Stomach smooth muscle (tissue), 2 donors: Measurements from ENCODE around the gene CPN2.
A peak's percentile ranks its signal among the peaks of the same experiment; 100 is the strongest.

ENCODE experiments used
- H3K27ac ChIP-seq: one replicate; pipeline ENCODE4 v1.7.0; 2013; ENCODE audit warnings: mild to moderate bottlenecking, low read length, inconsistent platforms
- H3K27me3 ChIP-seq, 2 donors: one replicate each; pipeline ENCODE4 v1.7.0; 2013; ENCODE audit warnings: low read length in 2 of 2; ENCODE audit not compliant: insufficient read depth in 2 of 2, control insufficient read depth in 1 of 2
- H3K36me3 ChIP-seq, 2 donors: one replicate each; pipeline ENCODE4 v1.7.0; 2013; ENCODE audit warnings: low read length in 2 of 2; ENCODE audit not compliant: control insufficient read depth in 2 of 2, insufficient read depth in 2 of 2
- H3K4me1 ChIP-seq: one replicate; pipeline ENCODE4 v1.7.0; 2013; ENCODE audit warnings: low read length; ENCODE audit not compliant: control insufficient read depth, insufficient read depth
- H3K4me3 ChIP-seq, 2 donors: one replicate each; pipeline ENCODE4 v1.7.0; 2013; ENCODE audit warnings: low read length in 2 of 2
- H3K9ac ChIP-seq, 2 donors: one replicate each; pipeline ENCODE4 v1.7.0; 2013; ENCODE audit warnings: low read length in 2 of 2, mild to moderate bottlenecking in 1 of 2
- H3K9me3 ChIP-seq, 2 donors: one replicate each; pipeline ENCODE4 v1.7.0; 2013; ENCODE audit warnings: low read length in 2 of 2; ENCODE audit not compliant: control insufficient read depth in 2 of 2
- donor health status: healthy.
- donor health status: Pancreatic carcinoma.

The CPN2 gene

DNA sequence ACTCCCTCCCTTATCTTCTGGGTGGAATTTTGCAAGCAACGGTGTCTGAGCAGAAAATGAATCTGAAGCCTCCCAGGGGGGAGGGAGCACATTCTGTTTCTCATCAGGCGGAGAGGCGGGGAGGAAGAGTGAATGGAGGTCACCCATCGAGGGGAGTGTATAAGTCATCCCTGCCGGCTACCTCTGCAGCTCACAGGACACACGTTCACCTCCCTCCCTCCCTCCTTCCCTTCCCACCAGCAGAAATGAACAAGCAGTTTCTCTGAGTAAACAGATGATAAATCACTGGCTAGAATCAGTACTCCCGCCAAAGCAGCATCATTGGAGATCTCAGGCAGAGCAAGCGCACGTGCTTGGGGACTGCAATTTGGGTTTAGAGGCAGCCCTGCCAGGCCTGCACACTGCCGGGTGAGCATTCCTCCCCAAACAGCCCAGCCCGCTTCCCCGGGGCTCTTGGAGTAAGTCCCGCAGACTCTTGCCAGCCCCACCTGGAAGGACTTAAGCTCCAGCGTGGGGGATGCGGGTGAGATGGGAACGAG, 38.3 kb downstream of the CPN2 start:
- peak overlapping the region; percentile 35 to 44 for H3K4me3 ChIP-seq
- H3K36me3 ChIP-seq: no peaks in the 10 kb centered on the region
- H3K4me1 ChIP-seq: peaks cover 39% of the 10 kb centered on the region
- H3K9ac ChIP-seq: peak overlapping the region in 1 of 2 donors; percentile 1
- H3K9me3 ChIP-seq: no peaks in the 10 kb centered on the region
- peaks cover 0 to 2% of the 10 kb centered on the region in 2 donors for H3K27me3 ChIP-seq
- H3K27ac ChIP-seq: peak overlapping the region; percentile 55

DNA sequence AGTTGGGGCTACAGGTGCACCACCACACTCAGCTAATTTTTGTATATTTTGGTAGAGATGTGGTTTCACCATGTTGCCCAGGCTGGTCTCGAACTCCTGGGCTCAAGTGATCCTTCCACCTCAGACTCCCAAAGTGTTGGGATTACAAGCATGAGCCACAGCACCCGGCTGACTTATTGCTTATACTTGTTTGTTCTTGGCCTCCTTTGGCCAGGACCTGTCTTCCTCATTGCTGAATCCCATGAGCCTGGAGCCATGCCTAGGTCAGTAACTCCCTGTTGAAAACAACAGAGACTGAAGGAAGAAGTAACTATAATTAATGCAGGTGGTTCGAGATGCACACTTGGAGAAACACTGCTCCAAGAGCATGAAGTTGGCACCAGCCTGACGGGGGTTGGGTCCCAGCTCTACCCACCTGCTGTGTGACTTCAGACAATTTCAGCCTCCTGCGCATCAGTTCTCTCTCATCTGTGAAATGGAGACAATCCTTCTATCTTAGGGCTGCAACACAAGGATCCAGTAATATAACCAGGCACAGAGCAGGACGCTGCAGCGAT, 38.9 kb downstream of the CPN2 start:
- H3K27ac ChIP-seq: peak overlapping the region; percentile 55
- no peak overlapping the region for H3K9ac ChIP-seq
- H3K4me1 ChIP-seq: peaks cover 39% of the 10 kb centered on the region
- peak overlapping the region; percentile 35 to 44 for H3K4me3 ChIP-seq
- H3K9me3 ChIP-seq: no peaks in the 10 kb centered on the region
- no peaks in the 10 kb centered on the region for H3K36me3 ChIP-seq
- peaks cover 0 to 2% of the 10 kb centered on the region in 2 donors for H3K27me3 ChIP-seq

DNA sequence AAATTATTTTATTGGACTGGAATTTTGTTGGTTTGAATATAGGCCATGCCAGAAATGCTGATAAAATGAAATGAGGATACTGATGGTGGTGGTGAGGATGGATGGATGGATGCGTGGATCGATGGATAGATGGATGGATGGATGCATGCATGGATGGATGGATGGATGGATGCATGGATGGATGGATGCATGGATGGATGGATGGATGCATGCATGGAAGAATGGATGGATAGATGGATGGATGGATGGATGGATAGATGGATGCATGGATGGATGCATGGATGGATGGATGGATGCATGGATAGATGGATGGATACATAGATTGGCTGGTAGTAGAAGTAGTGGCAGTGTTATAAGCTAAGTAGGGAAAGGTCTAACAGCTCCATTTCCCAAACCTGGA, 40.1 kb downstream of the CPN2 start:
- Histone ChIP-seq H3K36me3 (no peaks in the 10 kb centered on the region), H3K4me3 (no peak overlapping the region), H3K9ac (no peak overlapping the region), H3K9me3 (no peaks in the 10 kb centered on the region), H3K27me3 (no peaks in the 10 kb centered on the region), H3K4me1 (peaks cover 37% of the 10 kb centered on the region), H3K27ac (no peak overlapping the region)

DNA sequence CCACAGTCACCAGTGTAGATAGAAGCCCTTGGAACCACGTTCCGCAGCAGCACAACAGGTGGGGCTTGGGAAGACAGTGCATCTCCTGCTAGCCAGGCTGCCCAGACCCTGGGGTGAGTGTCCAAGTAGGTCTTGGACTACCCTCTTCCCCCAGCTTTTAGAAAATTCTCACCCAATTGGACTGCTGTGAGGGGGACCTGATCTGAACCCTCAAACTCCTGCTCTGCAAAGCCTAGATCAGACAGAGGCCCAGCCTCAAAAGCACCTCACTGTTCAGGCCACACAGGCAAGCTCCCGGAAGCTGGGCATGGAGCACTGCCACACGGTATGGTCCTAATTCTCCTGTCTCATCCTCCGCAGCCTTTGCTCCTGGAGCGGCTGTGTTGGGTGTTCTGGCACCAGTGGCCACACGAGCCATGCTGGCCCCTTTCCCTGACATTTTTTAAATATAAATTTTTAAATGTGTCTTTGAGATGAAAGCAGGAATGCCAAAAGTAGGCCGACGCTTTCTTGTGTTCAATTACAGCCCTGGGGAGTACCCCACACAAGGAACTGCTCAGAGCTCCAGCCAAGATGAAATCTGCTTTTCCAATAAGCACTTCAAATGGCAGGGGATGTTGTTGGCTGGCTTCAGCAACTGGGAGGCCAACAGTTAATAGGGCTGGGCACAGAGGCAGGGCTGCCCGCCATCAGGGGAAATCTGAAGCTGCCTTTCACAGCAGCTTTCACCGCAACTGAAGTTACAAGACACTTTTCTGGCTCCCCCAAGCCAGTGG, 40.9 kb downstream of the CPN2 start:
- Histone ChIP-seq H3K27ac (no peak overlapping the region), H3K9ac (no peak overlapping the region), H3K9me3 (no peaks in the 10 kb centered on the region), H3K4me3 (no peak overlapping the region), H3K4me1 (peaks cover 30% of the 10 kb centered on the region), H3K27me3 (no peaks in the 10 kb centered on the region), H3K36me3 (no peaks in the 10 kb centered on the region)

DNA sequence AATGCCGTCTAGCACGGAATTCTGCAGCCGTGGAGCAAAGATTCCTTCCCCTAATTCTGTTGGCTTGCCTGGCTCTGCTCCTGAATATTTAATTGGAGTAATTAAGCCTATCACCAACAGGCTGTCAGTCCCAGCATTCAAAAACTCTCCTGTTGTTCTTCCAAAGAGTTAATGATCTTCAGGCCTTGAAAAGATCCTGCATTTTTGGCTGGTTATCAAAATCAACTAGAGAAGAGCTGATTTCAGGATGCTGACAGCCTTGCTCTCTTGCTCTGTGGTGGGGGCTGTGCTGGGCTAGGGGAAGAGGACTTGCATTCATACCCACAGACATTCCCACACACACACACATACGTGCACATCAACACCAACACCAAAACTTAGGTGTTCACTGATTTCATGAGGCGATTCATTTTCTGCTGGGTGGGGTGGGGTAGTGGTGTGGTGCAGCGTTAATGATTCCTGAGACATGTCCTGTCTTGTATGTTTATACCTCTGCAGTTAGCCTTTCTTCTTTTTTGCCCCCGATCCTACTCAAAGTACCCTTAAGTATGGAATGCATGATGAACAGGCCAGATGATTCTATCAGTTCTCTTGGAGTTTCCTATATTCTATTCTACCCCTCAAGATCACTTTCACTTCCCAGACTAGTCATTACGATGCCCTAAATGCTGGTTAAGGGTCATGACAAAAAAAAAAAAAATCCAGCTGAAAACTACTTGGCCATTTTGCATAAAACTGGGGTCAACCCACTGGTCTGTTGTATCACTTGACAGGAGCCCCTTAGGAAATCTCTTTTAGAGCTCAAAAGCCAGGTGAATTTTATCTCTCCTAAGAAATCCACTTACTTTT, 42.3 kb downstream of the CPN2 start:
- H3K27me3 ChIP-seq: no peaks in the 10 kb centered on the region

DNA sequence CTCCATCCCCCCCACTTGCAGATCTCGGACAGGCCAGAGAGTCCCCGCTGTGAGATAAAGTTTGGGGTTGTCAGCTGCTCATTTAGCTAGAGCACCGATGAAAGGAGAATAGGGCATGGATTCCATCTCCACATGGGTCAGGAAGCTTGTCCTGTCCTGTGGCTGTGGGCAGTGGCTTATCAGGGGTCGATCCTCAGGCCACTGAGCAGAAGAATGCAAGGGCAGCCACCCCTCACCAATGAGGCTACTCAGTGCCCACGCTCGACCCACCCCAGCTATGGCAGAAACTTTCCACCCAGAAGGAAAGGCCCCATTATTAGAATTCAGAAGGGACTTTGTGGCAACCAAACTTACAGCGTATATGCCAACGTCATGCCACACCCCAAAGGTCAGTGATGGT, 43.3 kb downstream of the CPN2 start:
- Histone ChIP-seq H3K9me3 (no peaks in the 10 kb centered on the region), H3K4me1 (peaks cover 11% of the 10 kb centered on the region), H3K27me3 (no peaks in the 10 kb centered on the region), H3K36me3 (no peaks in the 10 kb centered on the region), H3K9ac (no peak overlapping the region), H3K4me3 (no peak overlapping the region), H3K27ac (no peak overlapping the region)

More for the DNA sequence above, 42.3 kb downstream of the CPN2 start:
- Histone ChIP-seq H3K36me3 (no peaks in the 10 kb centered on the region), H3K4me1 (peaks cover 21% of the 10 kb centered on the region), H3K4me3 (no peak overlapping the region), H3K9me3 (no peaks in the 10 kb centered on the region), H3K9ac (no peak overlapping the region), H3K27ac (no peak overlapping the region)

DNA sequence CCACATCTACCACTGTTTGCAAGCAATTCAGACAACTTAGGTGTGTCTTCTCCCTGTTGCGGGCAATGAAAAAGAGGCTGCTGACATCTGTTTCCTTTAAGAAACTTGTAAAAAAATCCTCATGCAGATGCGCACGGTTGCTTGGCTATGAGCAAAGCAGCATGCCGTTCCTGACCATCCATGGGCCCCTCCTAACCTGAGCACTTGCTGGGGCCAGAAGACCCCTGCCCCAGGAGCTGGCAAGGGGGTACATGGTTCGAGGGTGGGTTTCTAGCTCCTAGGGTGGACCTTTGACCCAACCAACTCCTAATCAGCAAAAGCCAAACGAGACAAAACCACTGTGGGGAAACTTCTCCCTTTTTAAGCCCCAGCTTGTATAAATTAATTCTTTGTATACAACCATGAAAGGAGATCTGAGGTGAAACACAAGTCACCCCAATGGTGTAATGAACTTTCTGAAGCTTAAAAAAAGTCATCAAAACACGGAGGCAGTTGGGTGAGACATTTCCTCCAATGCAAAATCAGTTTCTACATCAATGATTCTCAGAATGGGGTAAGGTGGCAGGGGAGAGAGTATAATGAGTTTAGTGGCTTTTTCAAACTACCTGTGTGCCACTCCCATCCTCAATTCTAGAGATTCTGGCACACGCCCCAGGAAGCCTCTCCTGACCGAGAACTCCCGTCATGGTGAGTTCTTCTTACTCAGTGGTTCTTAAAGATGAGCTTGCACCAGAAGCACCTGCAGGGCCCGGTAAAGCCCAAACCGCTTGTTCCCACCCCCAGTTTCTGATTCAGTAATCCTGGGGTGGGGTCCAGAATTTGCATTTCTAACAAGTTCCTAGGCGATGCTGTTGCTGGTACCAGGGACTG, 44.1 kb downstream of the CPN2 start:
- Histone ChIP-seq H3K4me1 (peaks cover 3% of the 10 kb centered on the region), H3K36me3 (no peaks in the 10 kb centered on the region), H3K27me3 (no peaks in the 10 kb centered on the region), H3K27ac (no peak overlapping the region), H3K9me3 (no peaks in the 10 kb centered on the region), H3K4me3 (no peak overlapping the region), H3K9ac (no peak overlapping the region)

DNA sequence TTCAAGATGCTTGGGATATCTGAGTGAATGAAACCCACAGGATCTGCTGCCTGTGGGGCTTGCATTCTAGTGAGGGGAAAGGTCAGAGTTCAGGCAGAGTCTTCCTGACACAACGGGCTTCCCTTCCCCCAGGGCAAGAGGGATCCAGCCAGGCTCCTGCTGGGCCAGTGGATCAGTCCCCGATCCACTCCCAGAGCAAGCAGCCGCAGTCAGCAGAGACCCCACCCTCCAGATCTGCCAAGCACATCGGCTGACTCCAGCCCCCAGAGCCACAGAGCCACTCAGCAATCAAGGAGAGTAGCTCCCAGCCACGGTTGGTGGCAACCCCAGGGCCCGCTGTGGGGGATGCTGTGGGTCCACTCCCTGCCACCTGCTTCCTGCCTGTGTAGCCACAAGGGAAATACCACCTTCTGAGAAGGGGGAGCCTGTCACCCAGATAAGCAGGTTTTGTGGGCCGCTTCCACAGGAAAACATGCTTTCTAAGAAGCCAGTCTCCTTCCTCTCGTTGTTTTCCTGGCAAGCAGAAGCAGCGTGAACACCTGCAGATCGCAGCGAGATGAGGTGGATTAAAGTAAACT, 44.9 kb downstream of the CPN2 start:
- Histone ChIP-seq H3K36me3 (no peaks in the 10 kb centered on the region), H3K27ac (no peak overlapping the region), H3K4me3 (no peak overlapping the region), H3K27me3 (no peaks in the 10 kb centered on the region), H3K9me3 (no peaks in the 10 kb centered on the region), H3K9ac (no peak overlapping the region), H3K4me1 (peaks cover 2% of the 10 kb centered on the region)

DNA sequence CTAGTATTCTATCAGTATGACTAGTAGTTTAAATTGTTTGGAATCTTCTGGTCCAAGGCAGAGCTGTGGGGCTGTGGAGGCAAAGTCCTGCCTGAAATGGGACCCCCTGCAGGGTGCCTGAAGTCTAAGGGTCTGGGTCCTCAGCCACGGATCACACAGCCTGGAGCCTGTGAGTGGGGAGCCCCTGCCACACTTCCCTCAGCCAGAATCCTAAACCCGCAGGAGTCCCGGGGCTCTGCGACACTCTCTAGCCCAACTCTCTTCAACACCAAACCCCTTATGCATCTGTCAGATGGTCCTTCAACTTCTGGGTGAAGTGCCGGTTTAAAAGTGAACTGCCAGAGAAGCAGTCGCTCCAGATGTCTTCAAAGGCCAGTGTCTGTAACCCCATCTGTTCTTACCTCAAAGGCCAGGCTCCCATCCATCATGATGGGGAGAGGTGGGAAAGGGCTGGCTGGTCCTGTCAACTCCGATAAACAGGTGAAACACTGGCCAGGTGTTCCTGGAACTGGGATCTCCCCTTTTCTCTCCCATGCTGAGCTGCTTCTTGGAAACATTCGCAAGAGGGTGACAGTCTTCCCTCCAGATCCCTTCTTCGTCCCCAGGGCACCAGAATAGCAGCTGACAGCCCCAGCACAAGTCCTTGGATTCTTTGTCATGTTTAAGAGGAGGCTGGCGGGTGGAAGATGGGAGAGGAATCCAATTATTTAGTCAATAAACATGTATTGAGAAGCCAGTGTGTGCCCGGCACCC, 45.6 kb downstream of the CPN2 start:
- Histone ChIP-seq H3K27ac (no peak overlapping the region), H3K4me1 (peaks cover 3% of the 10 kb centered on the region), H3K9ac (no peak overlapping the region), H3K27me3 (no peaks in the 10 kb centered on the region), H3K9me3 (no peaks in the 10 kb centered on the region), H3K4me3 (no peak overlapping the region), H3K36me3 (no peaks in the 10 kb centered on the region)
